CD4-positive, alpha-beta T cell (primary cell): ENCODE data around the gene CTSV. TPM values are rescaled to one million over a fixed set of nuclear protein-coding genes. Genes with fewer than 3 reads are reported as not detected.
A peak's percentile ranks its signal among the peaks of the same experiment; 100 is the strongest.
"Not testable (repeated sequence)": the region's sequence is repeated elsewhere in the genome, so short reads cannot be mapped to it uniquely, and the experiment has no call there.

Experiments used
- ATAC-seq: fragments of 200-7000 bp; cut with Tn5 transposase; one replicate; pipeline ENCODE4 v1.10.0; 2022; ENCODE audit warnings: mild to moderate bottlenecking; ENCODE audit not compliant: poor library complexity
- CTCF ChIA-PET: fragments of 350-600 bp; sonication (Branson Sonifier 250); formaldehyde crosslinking; loops from one replicate; lab custom pipeline; 2021; ENCODE audit warnings: antibody characterized with exemption, inconsistent platforms; lab: Charles Lee
- POLR2A ChIA-PET: fragments of 350-600 bp; sonication (Branson Sonifier 250); formaldehyde crosslinking; loops from one replicate; lab custom pipeline; 2021; ENCODE audit warnings: antibody characterized with exemption, inconsistent platforms; lab: Charles Lee
- DNase-seq, 14 experiments: peaks; one replicate each; pipeline ENCODE4 v3.0.0-alpha.2; 2013 to 2020; ENCODE audit warnings: mixed read lengths in 2 of 14
- H3K27ac ChIP-seq, 2 donors: one replicate each; pipeline versions ENCODE4 v1.5.1 to v1.7.0; 2013; ENCODE audit warnings: low read length in 2 of 2, low read depth in 1 of 2, mild to moderate bottlenecking in 1 of 2
- H3K27me3 ChIP-seq, 2 experiments: 1 replicate in 1 of 2; 2 replicates in 1 of 2; pipeline versions ENCODE4 v1.6.1 to v1.7.0; 2013; ENCODE audit warnings: low read length in 2 of 2, control low read depth in 1 of 2, mild to moderate bottlenecking in 1 of 2, moderate library complexity in 1 of 2; ENCODE audit not compliant: insufficient read depth in 2 of 2, control insufficient read depth in 1 of 2
- H3K36me3 ChIP-seq: one replicate; pipeline ENCODE4 v1.6.1; 2013; ENCODE audit warnings: low read length, control low read depth; ENCODE audit not compliant: insufficient read depth
- H3K4me1 ChIP-seq: one replicate; pipeline ENCODE4 v1.6.1; 2013; ENCODE audit warnings: low read length, control low read depth; ENCODE audit not compliant: insufficient read depth
- H3K4me3 ChIP-seq: one replicate; pipeline ENCODE4 v1.5.1; 2013; ENCODE audit warnings: mild to moderate bottlenecking, low read length, moderate library complexity
- H3K9me3 ChIP-seq, 2 experiments: 1 replicate in 1 of 2; 2 replicates in 1 of 2; pipeline versions ENCODE4 v1.6.1 to v1.7.0; 2013; ENCODE audit warnings: low read length in 2 of 2, mild to moderate bottlenecking in 2 of 2, control low read depth in 1 of 2, moderate library complexity in 1 of 2; ENCODE audit not compliant: control insufficient read depth in 1 of 2, insufficient read depth in 1 of 2
- H3K27ac Mint-ChIP-seq: one replicate; pipeline ENCODE4 v1.8.0; 2020; ENCODE audit warnings: mixed read lengths
- H3K27me3 Mint-ChIP-seq: one replicate; pipeline ENCODE4 v1.8.0; 2021; ENCODE audit warnings: mixed read lengths
- H3K36me3 Mint-ChIP-seq: one replicate; pipeline ENCODE4 v1.8.0; 2021; ENCODE audit warnings: low read depth, mixed read lengths
- H3K4me1 Mint-ChIP-seq: one replicate; pipeline ENCODE4 v1.8.0; 2021; ENCODE audit warnings: low read depth, mixed read lengths
- H3K4me3 Mint-ChIP-seq: one replicate; pipeline ENCODE4 v1.8.0; 2020; ENCODE audit warnings: mild to moderate bottlenecking, mixed read lengths
- H3K9me3 Mint-ChIP-seq: one replicate; pipeline ENCODE4 v1.8.0; 2020; ENCODE audit warnings: mixed read lengths
- intact Hi-C, 2 experiments: fragments of 100-400 bp; cut with DNase I in 1 of 2; cut with micrococcal nuclease in 1 of 2; formaldehyde crosslinking; loops; one replicate each; pipeline versions ENCODE4 v1.15.1 to v1.9.0; 2023 to 2025; cut with DNase I, micrococcal nuclease
- polyA plus RNA-seq, 2 donors: library from polyadenylated mRNA; unstranded; fragments of 120-200 nt; gene quantifications; one replicate each; pipeline ENCODE4 v1.2.1, GENCODE V29; 2013
- total RNA-seq, 174 experiments: library from RNA in 2 of 174; stranded (reverse) in 2 of 174; gene quantifications; one replicate each; pipeline ENCODE4 v1.2.3 and lab custom pipeline; 2021 to 2026
- TF ChIP-seq, protein P1 (sequence below): fragments of 200-600 bp; IDR thresholded peaks from one replicate; pipeline ENCODE4 v1.8.0; 2022; ENCODE audit warnings: antibody characterized with exemption, mild to moderate bottlenecking

CTSV gene
- total RNA-seq (under 1 TPM in 1 of 2 experiments, not detected in 1; 0.11 TPM), total RNA-seq (lab: John Stamatoyannopoulos, UW) (0 to 1.9 (median 0.31) reads per million in 172 experiments)
- 0.09 TPM for polyA plus RNA-seq (2013, experiment 1 of 2)
- polyA plus RNA-seq (2013, experiment 2 of 2) = 0.05 TPM

DNA sequence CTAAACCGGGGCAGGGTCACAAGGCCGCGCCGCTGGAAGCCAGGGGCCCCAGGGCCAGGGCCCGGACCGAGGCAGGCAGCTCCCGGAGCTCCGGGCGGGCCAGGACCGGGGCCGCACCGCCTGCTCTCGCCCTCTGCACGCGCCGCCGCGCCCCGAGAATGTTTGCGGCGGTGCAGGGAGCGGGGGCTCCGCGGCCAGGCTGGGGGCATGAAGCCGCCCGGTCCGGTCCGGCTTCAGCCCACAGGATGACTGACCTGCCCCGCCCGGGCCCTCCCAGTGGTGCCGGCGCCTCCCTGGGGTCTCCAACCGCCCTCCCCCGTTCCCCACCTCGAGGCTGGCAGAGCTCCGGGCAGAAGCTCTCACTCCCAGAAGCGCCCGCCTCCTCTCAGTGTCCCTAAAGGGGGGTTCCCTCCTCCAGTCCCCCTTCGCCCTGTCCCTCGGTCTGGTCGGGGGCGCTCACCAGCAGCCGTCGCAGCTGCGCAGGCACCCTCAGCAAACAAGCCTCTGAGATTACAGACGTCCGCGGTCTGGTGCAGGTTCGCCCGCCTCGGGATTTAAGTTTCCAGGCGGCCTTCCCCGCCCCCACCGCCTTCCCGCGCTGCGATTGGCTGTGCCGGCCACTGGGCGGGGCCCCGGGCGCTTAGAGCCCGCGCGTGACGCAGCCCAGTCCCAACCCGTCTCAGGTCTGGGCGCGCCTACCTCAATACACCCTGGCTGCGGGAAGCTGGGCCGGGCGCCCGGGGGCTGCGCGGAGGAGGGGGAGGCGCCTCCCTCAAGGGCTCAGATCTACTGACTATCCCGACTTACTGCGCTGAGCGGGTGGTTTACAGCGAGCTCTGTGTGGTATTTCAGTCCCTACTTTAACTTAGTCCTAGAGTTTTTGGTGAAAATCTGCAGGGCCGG lies at the start of gene CTSV:
Gene CTSV, minus strand, starts transcription at position 532 of the 903 bp plus-strand sequence. CDS start 1,099 bp downstream, outside the sequence.
- H3K27ac Mint-ChIP-seq = no peak within 1 kb of the TSS

DNA sequence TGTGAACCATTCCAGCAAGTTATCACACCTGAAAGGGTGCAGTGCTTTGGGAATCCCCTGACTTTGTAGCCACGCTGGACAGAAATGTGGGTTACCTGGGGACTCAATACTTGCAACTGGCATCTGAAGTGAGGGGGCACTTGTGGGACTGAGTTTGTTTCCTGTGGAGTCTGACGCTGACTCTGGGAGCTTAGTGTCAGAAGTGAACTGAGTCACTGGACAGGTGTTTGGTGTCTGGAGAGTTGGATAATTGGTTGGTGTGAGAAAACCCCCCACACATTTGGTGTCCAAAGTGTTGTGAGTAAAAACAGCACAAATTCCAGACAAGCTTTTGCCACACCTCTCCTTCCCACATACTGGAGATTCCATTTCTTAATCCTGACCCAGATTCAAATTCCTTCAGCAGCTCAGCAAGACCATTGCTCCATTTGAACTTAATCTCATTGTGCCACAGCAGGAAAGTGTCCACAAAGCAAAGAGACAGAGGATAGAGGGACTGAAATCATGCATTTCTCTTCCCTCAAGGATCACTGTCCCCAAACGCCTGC lies 48.8 kb upstream of the CTSV start:
- H3K4me1 ChIP-seq, POLR2A ChIA-PET, CTCF ChIA-PET, H3K36me3 Mint-ChIP-seq, H3K36me3 ChIP-seq, H3K27ac ChIP-seq, H3K4me3 Mint-ChIP-seq, H3K9me3 Mint-ChIP-seq, H3K4me1 Mint-ChIP-seq, H3K4me3 ChIP-seq, DNase-seq, H3K27ac Mint-ChIP-seq, intact Hi-C loops, ATAC-seq, H3K9me3 ChIP-seq, H3K27me3 ChIP-seq: not testable (repeated sequence)
- H3K27me3 Mint-ChIP-seq = peaks cover 65% of the 10 kb centered on the region

More for the DNA sequence above, at the start of gene CTSV:
- Mint-ChIP-seq H3K27me3 (peaks cover 73% of the 10 kb centered on the region), H3K4me1 (peaks cover 10% of the 10 kb centered on the region), H3K9me3 (peaks cover 1% of the 10 kb centered on the region), H3K36me3 (no peaks in the 10 kb centered on the region), H3K4me3 (peak within 1 kb of the TSS; percentile 80)
- Histone ChIP-seq H3K4me1 (peaks cover 15% of the 10 kb centered on the region), H3K27ac (no peak within 1 kb of the TSS), H3K27me3 (peaks cover 18 to 47% of the 10 kb centered on the region in 2 experiments), H3K36me3 (no peaks in the 10 kb centered on the region), H3K4me3 (peak within 1 kb of the TSS; percentile 55), H3K9me3 (peaks cover 0 to 3% of the 10 kb centered on the region in 2 experiments)
- POLR2A ChIA-PET = interaction anchor here (1.0 kb wide), 1 partner anchor 199 kb away, joined by 3 read pairs; no protein-coding TSS in a partner anchor
- intact Hi-C loops = no loop called here
- CTCF ChIA-PET = interaction anchor here (0.9 kb wide), 1 partner anchor 14 kb away, joined by 3 read pairs; no protein-coding TSS in a partner anchor
- TF ChIP-seq, protein P1, sequence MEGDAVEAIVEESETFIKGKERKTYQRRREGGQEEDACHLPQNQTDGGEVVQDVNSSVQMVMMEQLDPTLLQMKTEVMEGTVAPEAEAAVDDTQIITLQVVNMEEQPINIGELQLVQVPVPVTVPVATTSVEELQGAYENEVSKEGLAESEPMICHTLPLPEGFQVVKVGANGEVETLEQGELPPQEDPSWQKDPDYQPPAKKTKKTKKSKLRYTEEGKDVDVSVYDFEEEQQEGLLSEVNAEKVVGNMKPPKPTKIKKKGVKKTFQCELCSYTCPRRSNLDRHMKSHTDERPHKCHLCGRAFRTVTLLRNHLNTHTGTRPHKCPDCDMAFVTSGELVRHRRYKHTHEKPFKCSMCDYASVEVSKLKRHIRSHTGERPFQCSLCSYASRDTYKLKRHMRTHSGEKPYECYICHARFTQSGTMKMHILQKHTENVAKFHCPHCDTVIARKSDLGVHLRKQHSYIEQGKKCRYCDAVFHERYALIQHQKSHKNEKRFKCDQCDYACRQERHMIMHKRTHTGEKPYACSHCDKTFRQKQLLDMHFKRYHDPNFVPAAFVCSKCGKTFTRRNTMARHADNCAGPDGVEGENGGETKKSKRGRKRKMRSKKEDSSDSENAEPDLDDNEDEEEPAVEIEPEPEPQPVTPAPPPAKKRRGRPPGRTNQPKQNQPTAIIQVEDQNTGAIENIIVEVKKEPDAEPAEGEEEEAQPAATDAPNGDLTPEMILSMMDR = no peak
- DNase-seq (peak; percentile 31 to 85 (median 56)), ATAC-seq (peak; percentile 98)

- not testable (repeated sequence) for H3K4me3 Mint-ChIP-seq
- peaks cover 66% of the 10 kb centered on the region for H3K27me3 Mint-ChIP-seq
These were observed 45.6 kb upstream of the CTSV start for GRCh38 chr9:97084562-97084991.

GRCh38 chr9:97078362-97078761 lies 39.4 kb upstream of the CTSV start:
- POLR2A ChIA-PET = no interaction called here
- Mint-ChIP-seq H3K4me1 (no peaks in the 10 kb centered on the region), H3K9me3 (peaks cover 4% of the 10 kb centered on the region), H3K36me3 (no peaks in the 10 kb centered on the region), H3K4me3 (no peak overlapping the region), H3K27me3 (peaks cover 70% of the 10 kb centered on the region), H3K27ac (no peak overlapping the region)
- H3K36me3 ChIP-seq = no peaks in the 10 kb centered on the region
- DNase-seq (no peak), ATAC-seq (no peak)
- peaks cover 26 to 41% of the 10 kb centered on the region in 2 experiments for H3K27me3 ChIP-seq
- no peaks in the 10 kb centered on the region for H3K4me1 ChIP-seq
- no peak overlapping the region for H3K4me3 ChIP-seq
- CTCF ChIA-PET = no interaction called here
- H3K27ac ChIP-seq = no peak overlapping the region
- TF ChIP-seq, protein P1 = no peak
- peaks cover 0 to 24% of the 10 kb centered on the region in 2 experiments for H3K9me3 ChIP-seq
- intact Hi-C loops = no loop called here

More at GRCh38 chr9:97084562-97084991, 45.6 kb upstream of the CTSV start:
- H3K36me3 ChIP-seq, H3K4me1 ChIP-seq, H3K4me3 ChIP-seq, POLR2A ChIA-PET, H3K9me3 ChIP-seq, H3K27ac ChIP-seq, H3K27me3 ChIP-seq, H3K4me1 Mint-ChIP-seq, CTCF ChIA-PET, intact Hi-C loops, H3K27ac Mint-ChIP-seq, DNase-seq, ATAC-seq, H3K36me3 Mint-ChIP-seq, H3K9me3 Mint-ChIP-seq: not testable (repeated sequence)
